NB4 (cell line): ENCODE results near the gene FOXP1.
A peak's percentile ranks its signal among the peaks of the same experiment; 100 is the strongest.

ENCODE experiments used
- DNase-seq: peaks from one replicate; pipeline ENCODE4 v3.0.0; 2010; ENCODE audit warnings: low read depth
- H3K4me3 ChIP-seq: one replicate; pipeline ENCODE4 v1.5.1; 2011; ENCODE audit warnings: mild to moderate bottlenecking, low read depth, low read length, moderate library complexity
- CTCF ChIP-seq: IDR thresholded peaks from one replicate; pipeline ENCODE4 v1.5.1; 2012; ENCODE audit warnings: low read depth, low read length
- MAX ChIP-seq: IDR thresholded peaks from 2 replicates; pipeline ENCODE4 v1.6.1; 2011; ENCODE audit warnings: low read depth, low read length
- MYC ChIP-seq: IDR thresholded peaks from 2 replicates; pipeline ENCODE4 v1.6.1; 2011; ENCODE audit warnings: low read depth, low read length
- POLR2A ChIP-seq: IDR thresholded peaks from 2 replicates; pipeline ENCODE4 v1.6.1; 2011; ENCODE audit warnings: mild to moderate bottlenecking; ENCODE audit not compliant: insufficient read length; ENCODE audit errors: extremely low read depth

The FOXP1 gene

GRCh38 chr3:71488882-71489281, 94.6 kb downstream of the FOXP1 start:
- no peak overlapping the region for H3K4me3 ChIP-seq
- no peak for TF ChIP-seq MYC
- no peak for TF ChIP-seq CTCF
- TF ChIP-seq POLR2A = no peak
- TF ChIP-seq MAX = no peak
- no peak for DNase-seq

GRCh38 chr3:71488391-71488809, 95.1 kb downstream of the FOXP1 start:
- DNase-seq = no peak
- H3K4me3 ChIP-seq = no peak overlapping the region
- TF ChIP-seq POLR2A = no peak
- no peak for TF ChIP-seq CTCF
- no peak for TF ChIP-seq MYC
- TF ChIP-seq MAX = no peak

- TF ChIP-seq MYC (no peak), MAX (no peak), POLR2A (no peak)
- peak; percentile 33 for DNase-seq
- no peak overlapping the region for H3K4me3 ChIP-seq
These were observed 96.1 kb downstream of the FOXP1 start for GRCh38 chr3:71487418-71487817.

GRCh38 chr3:71486831-71487230, 96.7 kb downstream of the FOXP1 start:
- no peak for DNase-seq
- no peak for TF ChIP-seq POLR2A
- no peak for TF ChIP-seq MAX
- no peak for TF ChIP-seq CTCF
- TF ChIP-seq MYC = no peak
- no peak overlapping the region for H3K4me3 ChIP-seq

- TF ChIP-seq POLR2A (no peak), MAX (no peak), MYC (no peak), CTCF (no peak)
- peak; percentile 19 for DNase-seq
These were observed 97.6 kb downstream of the FOXP1 start for GRCh38 chr3:71485896-71486295.

GRCh38 chr3:71484452-71484851, 99.1 kb downstream of the FOXP1 start:
- no peak for DNase-seq
- TF ChIP-seq MYC (no peak), POLR2A (no peak), MAX (no peak), CTCF (no peak)
- no peak overlapping the region for H3K4me3 ChIP-seq

More at GRCh38 chr3:71485896-71486295, 97.6 kb downstream of the FOXP1 start:
- H3K4me3 ChIP-seq = no peak overlapping the region
